GM23338 (cell line): ENCODE data around the gene MYOCD.

Source experiments
- CREB1 ChIP-seq: fragments of 250-450 bp; sonication (Bioruptor Pico); IDR thresholded peaks from 2 replicates; pipeline ENCODE4 v1.5.0; 2020; ENCODE audit warnings: low read depth, mild to moderate bottlenecking, moderate library complexity
- CTCF ChIP-seq, 2 experiments: fragments of 200-600 bp in 1 of 2; sonication (generic) in 1 of 2; conservative IDR thresholded peaks; 2 replicates each; pipeline versions ENCODE4 v1.5.1 to v1.6.1; 2016 to 2017; ENCODE audit warnings: antibody characterized with exemption in 2 of 2, low read depth in 2 of 2, mild to moderate bottlenecking in 2 of 2, moderate library complexity in 1 of 2
- ETS1 ChIP-seq: IDR thresholded peaks from 2 replicates; pipeline ENCODE4 v1.6.1; 2016; ENCODE audit warnings: antibody characterized with exemption
- EZH2 ChIP-seq: fragments of 200-600 bp; sonication (generic); IDR thresholded peaks from one replicate; pipeline ENCODE4 v1.8.0; 2017; ENCODE audit warnings: antibody characterized with exemption, mild to moderate bottlenecking, low read depth; ENCODE audit not compliant: unreplicated experiment
- EZH2phosphoT487 ChIP-seq: fragments of 200-600 bp; sonication (generic); IDR thresholded peaks from one replicate; pipeline ENCODE4 v1.8.1; 2018; ENCODE audit warnings: antibody characterized with exemption; ENCODE audit not compliant: unreplicated experiment
- JUNB ChIP-seq: IDR thresholded peaks from one replicate; pipeline ENCODE4 v1.6.1; 2016; ENCODE audit warnings: antibody characterized with exemption; ENCODE audit not compliant: unreplicated experiment
- NANOG ChIP-seq: IDR thresholded peaks from 2 replicates; pipeline ENCODE4 v1.6.1; 2016; ENCODE audit warnings: antibody characterized with exemption, borderline replicate concordance
- POLR2AphosphoS5 ChIP-seq: IDR thresholded peaks from 2 replicates; pipeline ENCODE4 v1.6.1; 2016; ENCODE audit warnings: antibody characterized with exemption, low read depth
- REST ChIP-seq: IDR thresholded peaks from one replicate; pipeline ENCODE4 v1.6.1; 2018; ENCODE audit warnings: antibody characterized with exemption; ENCODE audit not compliant: unreplicated experiment
- ZNF114 ChIP-seq: fragments of 250-450 bp; sonication (Bioruptor Pico); IDR thresholded peaks from 2 replicates; pipeline ENCODE4 v1.5.0; 2020; ENCODE audit warnings: mild to moderate bottlenecking, moderate library complexity
- ZNF331 ChIP-seq: fragments of 250-450 bp; sonication (Bioruptor Pico); IDR thresholded peaks from 2 replicates; pipeline ENCODE4 v1.5.0; 2020; ENCODE audit warnings: low read depth, mild to moderate bottlenecking, moderate library complexity
- TF ChIP-seq, protein P1 (sequence below): fragments of 250-450 bp; sonication (Bioruptor Pico); IDR thresholded peaks from 2 replicates; pipeline ENCODE4 v1.5.0; 2020; ENCODE audit warnings: mild to moderate bottlenecking, moderate library complexity

DNA sequence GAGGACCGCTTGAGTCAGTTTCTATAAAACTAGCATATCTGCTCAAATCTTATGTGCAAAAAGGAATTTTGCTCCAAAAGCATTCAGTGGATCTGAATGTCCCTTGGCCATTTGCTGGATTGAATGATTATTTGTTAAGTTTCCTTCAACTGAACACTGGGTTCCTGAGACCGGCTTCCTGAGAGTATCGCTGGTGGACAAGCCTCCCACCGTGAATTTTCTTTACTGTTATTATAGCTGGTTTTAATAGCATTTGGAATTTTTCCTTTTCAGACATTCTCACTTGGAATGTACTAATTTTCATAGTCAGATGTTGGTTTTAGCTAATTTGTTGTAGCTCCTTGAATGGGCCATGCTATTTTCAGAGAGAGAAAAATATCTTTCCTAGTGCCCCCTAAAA is 9.8 kb upstream of the MYOCD start:
- TF ChIP-seq CTCF (conservative IDR thresholded peaks at IDR 0.05; ENCODE audit: low read depth in 2 of 2) (no peak), CREB1 (CRISPR knock-in tag) (no peak), POLR2AphosphoS5 (no peak), EZH2 (no peak), ZNF114 (CRISPR knock-in tag) (no peak), REST (no peak), EZH2phosphoT487 (no peak), JUNB (no peak), ETS1 (no peak), ZNF331 (CRISPR knock-in tag) (no peak), NANOG (no peak)
- TF ChIP-seq, protein P1, sequence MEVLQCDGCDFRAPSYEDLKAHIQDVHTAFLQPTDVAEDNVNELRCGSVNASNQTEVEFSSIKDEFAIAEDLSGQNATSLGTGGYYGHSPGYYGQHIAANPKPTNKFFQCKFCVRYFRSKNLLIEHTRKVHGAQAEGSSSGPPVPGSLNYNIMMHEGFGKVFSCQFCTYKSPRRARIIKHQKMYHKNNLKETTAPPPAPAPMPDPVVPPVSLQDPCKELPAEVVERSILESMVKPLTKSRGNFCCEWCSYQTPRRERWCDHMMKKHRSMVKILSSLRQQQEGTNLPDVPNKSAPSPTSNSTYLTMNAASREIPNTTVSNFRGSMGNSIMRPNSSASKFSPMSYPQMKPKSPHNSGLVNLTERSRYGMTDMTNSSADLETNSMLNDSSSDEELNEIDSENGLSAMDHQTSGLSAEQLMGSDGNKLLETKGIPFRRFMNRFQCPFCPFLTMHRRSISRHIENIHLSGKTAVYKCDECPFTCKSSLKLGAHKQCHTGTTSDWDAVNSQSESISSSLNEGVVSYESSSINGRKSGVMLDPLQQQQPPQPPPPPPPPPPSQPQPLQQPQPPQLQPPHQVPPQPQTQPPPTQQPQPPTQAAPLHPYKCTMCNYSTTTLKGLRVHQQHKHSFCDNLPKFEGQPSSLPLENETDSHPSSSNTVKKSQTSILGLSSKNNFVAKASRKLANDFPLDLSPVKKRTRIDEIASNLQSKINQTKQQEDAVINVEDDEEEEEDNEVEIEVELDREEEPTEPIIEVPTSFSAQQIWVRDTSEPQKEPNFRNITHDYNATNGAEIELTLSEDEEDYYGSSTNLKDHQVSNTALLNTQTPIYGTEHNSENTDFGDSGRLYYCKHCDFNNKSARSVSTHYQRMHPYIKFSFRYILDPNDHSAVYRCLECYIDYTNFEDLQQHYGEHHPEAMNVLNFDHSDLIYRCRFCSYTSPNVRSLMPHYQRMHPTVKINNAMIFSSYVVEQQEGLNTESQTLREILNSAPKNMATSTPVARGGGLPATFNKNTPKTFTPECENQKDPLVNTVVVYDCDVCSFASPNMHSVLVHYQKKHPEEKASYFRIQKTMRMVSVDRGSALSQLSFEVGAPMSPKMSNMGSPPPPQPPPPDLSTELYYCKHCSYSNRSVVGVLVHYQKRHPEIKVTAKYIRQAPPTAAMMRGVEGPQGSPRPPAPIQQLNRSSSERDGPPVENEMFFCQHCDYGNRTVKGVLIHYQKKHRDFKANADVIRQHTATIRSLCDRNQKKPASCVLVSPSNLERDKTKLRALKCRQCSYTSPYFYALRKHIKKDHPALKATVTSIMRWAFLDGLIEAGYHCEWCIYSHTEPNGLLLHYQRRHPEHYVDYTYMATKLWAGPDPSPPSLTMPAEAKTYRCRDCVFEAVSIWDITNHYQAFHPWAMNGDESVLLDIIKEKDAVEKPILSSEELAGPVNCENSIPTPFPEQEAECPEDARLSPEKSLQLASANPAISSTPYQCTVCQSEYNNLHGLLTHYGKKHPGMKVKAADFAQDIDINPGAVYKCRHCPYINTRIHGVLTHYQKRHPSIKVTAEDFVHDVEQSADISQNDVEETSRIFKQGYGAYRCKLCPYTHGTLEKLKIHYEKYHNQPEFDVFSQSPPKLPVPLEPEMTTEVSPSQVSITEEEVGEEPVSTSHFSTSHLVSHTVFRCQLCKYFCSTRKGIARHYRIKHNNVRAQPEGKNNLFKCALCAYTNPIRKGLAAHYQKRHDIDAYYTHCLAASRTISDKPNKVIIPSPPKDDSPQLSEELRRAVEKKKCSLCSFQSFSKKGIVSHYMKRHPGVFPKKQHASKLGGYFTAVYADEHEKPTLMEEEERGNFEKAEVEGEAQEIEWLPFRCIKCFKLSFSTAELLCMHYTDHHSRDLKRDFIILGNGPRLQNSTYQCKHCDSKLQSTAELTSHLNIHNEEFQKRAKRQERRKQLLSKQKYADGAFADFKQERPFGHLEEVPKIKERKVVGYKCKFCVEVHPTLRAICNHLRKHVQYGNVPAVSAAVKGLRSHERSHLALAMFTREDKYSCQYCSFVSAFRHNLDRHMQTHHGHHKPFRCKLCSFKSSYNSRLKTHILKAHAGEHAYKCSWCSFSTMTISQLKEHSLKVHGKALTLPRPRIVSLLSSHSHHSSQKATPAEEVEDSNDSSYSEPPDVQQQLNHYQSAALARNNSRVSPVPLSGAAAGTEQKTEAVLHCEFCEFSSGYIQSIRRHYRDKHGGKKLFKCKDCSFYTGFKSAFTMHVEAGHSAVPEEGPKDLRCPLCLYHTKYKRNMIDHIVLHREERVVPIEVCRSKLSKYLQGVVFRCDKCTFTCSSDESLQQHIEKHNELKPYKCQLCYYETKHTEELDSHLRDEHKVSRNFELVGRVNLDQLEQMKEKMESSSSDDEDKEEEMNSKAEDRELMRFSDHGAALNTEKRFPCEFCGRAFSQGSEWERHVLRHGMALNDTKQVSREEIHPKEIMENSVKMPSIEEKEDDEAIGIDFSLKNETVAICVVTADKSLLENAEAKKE (CRISPR knock-in tag), result no peak
